Measurements from ENCODE around the gene RNF224.

DNA sequence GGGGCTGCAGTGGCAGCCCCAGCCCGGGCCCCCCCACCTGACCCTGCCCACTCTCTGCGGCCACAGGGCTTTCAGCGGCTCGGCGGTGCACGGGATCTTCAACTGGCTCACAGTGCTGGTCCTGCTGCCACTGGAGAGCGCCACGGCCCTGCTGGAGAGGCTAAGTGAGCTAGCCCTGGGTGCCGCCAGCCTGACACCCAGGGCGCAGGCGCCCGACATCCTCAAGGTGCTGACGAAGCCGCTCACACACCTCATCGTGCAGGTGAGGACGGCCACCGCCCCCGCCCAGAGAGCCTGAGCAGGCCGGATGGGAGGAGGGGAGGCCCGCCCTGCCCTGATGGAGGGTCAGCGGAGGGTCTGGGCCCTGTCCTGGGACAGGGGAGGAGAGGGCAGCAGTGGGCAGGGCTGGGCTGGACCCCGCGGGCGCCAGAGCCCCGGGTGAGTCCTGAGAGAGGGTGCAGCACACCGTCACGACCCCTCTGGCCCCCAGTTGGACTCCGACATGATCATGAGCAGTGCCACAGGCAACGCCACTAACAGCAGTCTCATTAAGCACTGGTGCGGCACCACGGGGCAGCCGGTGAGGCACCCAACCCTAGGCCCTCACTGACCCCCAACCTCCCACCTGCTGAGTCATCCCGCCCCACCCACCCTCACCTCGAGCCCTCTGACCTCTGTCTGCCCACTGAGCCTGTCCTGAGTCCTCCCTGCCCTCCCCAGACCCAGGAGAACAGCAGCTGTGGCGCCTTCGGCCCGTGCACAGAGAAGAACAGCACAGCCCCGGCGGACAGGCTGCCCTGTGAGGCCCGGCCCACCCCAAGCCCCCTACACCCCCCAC is 6.1 kb downstream of the RNF224 start:
- no peak for TF ChIP-seq EZH2 (IDR thresholded peaks at IDR 0.05; ENCODE audit: borderline replicate concordance, low read depth, low read length, poor library complexity, severe bottlenecking)
- TF ChIP-seq, protein P1, sequence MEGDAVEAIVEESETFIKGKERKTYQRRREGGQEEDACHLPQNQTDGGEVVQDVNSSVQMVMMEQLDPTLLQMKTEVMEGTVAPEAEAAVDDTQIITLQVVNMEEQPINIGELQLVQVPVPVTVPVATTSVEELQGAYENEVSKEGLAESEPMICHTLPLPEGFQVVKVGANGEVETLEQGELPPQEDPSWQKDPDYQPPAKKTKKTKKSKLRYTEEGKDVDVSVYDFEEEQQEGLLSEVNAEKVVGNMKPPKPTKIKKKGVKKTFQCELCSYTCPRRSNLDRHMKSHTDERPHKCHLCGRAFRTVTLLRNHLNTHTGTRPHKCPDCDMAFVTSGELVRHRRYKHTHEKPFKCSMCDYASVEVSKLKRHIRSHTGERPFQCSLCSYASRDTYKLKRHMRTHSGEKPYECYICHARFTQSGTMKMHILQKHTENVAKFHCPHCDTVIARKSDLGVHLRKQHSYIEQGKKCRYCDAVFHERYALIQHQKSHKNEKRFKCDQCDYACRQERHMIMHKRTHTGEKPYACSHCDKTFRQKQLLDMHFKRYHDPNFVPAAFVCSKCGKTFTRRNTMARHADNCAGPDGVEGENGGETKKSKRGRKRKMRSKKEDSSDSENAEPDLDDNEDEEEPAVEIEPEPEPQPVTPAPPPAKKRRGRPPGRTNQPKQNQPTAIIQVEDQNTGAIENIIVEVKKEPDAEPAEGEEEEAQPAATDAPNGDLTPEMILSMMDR (conservative IDR thresholded peaks at IDR 0.05; ENCODE audit: low read depth, low read length): no peak

Measured in A673 (cell line).